Measurements from ENCODE around the gene PWP2. TPM values are rescaled to one million over a fixed set of nuclear protein-coding genes. Genes with fewer than 3 reads are reported as not detected.
"Not testable (repeated sequence)": the region's sequence is repeated elsewhere in the genome, so short reads cannot be mapped to it uniquely, and the experiment has no call there.

The PWP2 gene
- total and polyA plus RNA-seq, 2 donors (not counting 3 experiments of a cell fraction or from before 2014, with no cell fraction given), result 5.1 to 31.8 TPM

- POLR2A ChIA-PET; H4K20me1 ChIP-seq (replicated peaks; ENCODE audit: control insufficient read depth, extremely low read depth, insufficient read depth, low read length); H3K9me1 ChIP-seq (replicated peaks; ENCODE audit: control insufficient read depth, extremely low read depth, insufficient read depth, low read length); BruUV-seq (replicated peaks); FAIRE-seq; DNase-seq (ENCODE audit: low read depth, low spot score); H3K9ac ChIP-seq (replicated peaks; ENCODE audit: extremely low read depth, insufficient read depth, low read length); intact Hi-C loops (cut with micrococcal nuclease); CTCF ChIA-PET; H3K79me2 ChIP-seq (ENCODE audit: control insufficient read depth, insufficient read depth, low read length); H3K27ac ChIP-seq (ENCODE audit: insufficient read depth, low read depth, low read length); H3K4me2 ChIP-seq (ENCODE audit: insufficient read depth, low read length); H3K36me3 ChIP-seq (ENCODE audit: control insufficient read depth in 2 of 2, extremely low read depth in 1 of 2, insufficient read depth in 2 of 2, low read length in 2 of 2); H3K9me3 ChIP-seq (replicated peaks; ENCODE audit: control insufficient read depth, insufficient read depth, low read length); H3K4me1 ChIP-seq (ENCODE audit: control insufficient read depth, extremely low read depth, insufficient read depth, low read length); H3K27me3 ChIP-seq (ENCODE audit: control insufficient read depth in 2 of 2, insufficient read depth in 2 of 2, low read length in 2 of 2); dilution Hi-C loops (cut with MboI; ENCODE audit: extremely low pct_ligation_motif_present, low sequenced_read_pairs); H2AFZ ChIP-seq (ENCODE audit: low read depth, low read length); H3K4me3 ChIP-seq (replicated peaks in 1 of 3; ENCODE audit: insufficient read depth in 1 of 3, low read depth in 1 of 3, low read length in 3 of 3): not testable (repeated sequence)
Measured at GRCh38 chr21:44155994-44156380, 48.8 kb downstream of the PWP2 start.

DNA sequence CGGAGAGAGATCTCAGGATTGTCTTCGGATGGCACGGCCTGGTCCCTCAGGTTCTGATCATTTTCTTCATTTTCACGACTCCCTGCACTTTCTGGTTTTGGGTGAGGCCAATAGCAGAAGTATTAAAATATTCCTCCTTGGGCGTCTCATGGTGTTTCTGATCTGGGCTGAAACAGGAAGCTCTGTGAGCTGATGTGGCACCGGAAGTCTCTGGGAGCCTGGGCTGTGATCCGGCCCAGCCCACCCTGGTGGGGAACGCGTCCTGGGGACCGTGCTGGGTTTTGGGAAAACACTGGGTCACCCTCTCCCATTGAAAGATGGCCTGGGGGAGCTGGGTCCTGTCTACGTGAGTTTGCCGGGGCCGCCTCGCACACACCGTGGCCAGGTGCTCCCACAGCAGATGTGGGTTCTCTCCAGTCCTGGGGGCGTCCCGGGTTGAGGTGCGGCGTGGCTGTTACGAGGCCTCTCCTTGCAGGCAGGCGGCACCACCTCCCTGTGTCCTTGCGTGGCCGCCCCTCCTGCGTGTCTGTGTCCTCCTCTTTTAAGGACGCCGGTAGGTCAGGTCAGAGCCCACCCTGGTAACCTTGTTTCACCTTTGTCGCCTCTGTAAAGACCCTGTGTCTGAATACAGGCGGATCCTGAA is 50.4 kb downstream of the PWP2 start:
- DNase-seq (ENCODE audit: low read depth, low spot score); FAIRE-seq; H3K4me3 ChIP-seq (replicated peaks in 1 of 3; ENCODE audit: insufficient read depth in 1 of 3, low read depth in 1 of 3, low read length in 3 of 3); H3K9ac ChIP-seq (replicated peaks; ENCODE audit: extremely low read depth, insufficient read depth, low read length); H3K36me3 ChIP-seq (ENCODE audit: control insufficient read depth in 2 of 2, extremely low read depth in 1 of 2, insufficient read depth in 2 of 2, low read length in 2 of 2); CTCF ChIA-PET; BruUV-seq (replicated peaks); H4K20me1 ChIP-seq (replicated peaks; ENCODE audit: control insufficient read depth, extremely low read depth, insufficient read depth, low read length); H3K9me1 ChIP-seq (replicated peaks; ENCODE audit: control insufficient read depth, extremely low read depth, insufficient read depth, low read length); H3K79me2 ChIP-seq (ENCODE audit: control insufficient read depth, insufficient read depth, low read length); H3K27me3 ChIP-seq (ENCODE audit: control insufficient read depth in 2 of 2, insufficient read depth in 2 of 2, low read length in 2 of 2); H3K4me2 ChIP-seq (ENCODE audit: insufficient read depth, low read length); intact Hi-C loops (cut with micrococcal nuclease); POLR2A ChIA-PET; H2AFZ ChIP-seq (ENCODE audit: low read depth, low read length); H3K4me1 ChIP-seq (ENCODE audit: control insufficient read depth, extremely low read depth, insufficient read depth, low read length); dilution Hi-C loops (cut with MboI; ENCODE audit: extremely low pct_ligation_motif_present, low sequenced_read_pairs); H3K9me3 ChIP-seq (replicated peaks; ENCODE audit: control insufficient read depth, insufficient read depth, low read length); H3K27ac ChIP-seq (ENCODE audit: insufficient read depth, low read depth, low read length): not testable (repeated sequence)

DNA sequence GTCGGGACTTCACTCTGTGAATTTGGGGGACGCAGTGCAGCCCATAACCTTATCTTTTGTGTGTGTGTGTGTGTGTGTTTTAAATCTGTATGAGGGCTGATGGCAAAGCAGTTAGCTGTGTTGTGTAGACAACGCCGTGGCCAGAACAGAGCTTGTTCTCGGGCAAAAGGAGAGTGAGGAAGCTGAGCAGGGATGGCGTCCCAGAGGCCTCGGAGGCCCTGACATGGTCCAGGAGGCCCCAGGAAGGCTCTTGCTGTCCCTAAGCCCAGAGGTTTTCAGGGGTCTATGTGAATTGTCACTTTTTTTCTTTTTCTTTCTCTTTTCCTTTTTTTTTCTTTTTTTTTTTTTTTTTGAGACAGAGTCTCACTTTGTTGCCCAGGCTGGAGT is 50.9 kb downstream of the PWP2 start:
- H3K27me3 ChIP-seq (ENCODE audit: control insufficient read depth in 2 of 2, insufficient read depth in 2 of 2, low read length in 2 of 2); H3K9me3 ChIP-seq (replicated peaks; ENCODE audit: control insufficient read depth, insufficient read depth, low read length); H3K9me1 ChIP-seq (replicated peaks; ENCODE audit: control insufficient read depth, extremely low read depth, insufficient read depth, low read length); BruUV-seq (replicated peaks); H3K4me3 ChIP-seq (replicated peaks in 1 of 3; ENCODE audit: insufficient read depth in 1 of 3, low read depth in 1 of 3, low read length in 3 of 3); H3K4me2 ChIP-seq (ENCODE audit: insufficient read depth, low read length); H3K79me2 ChIP-seq (ENCODE audit: control insufficient read depth, insufficient read depth, low read length); H3K4me1 ChIP-seq (ENCODE audit: control insufficient read depth, extremely low read depth, insufficient read depth, low read length); FAIRE-seq; H2AFZ ChIP-seq (ENCODE audit: low read depth, low read length); POLR2A ChIA-PET; H4K20me1 ChIP-seq (replicated peaks; ENCODE audit: control insufficient read depth, extremely low read depth, insufficient read depth, low read length); CTCF ChIA-PET; H3K9ac ChIP-seq (replicated peaks; ENCODE audit: extremely low read depth, insufficient read depth, low read length); H3K27ac ChIP-seq (ENCODE audit: insufficient read depth, low read depth, low read length); DNase-seq (ENCODE audit: low read depth, low spot score); dilution Hi-C loops (cut with MboI; ENCODE audit: extremely low pct_ligation_motif_present, low sequenced_read_pairs); intact Hi-C loops (cut with micrococcal nuclease); H3K36me3 ChIP-seq (ENCODE audit: control insufficient read depth in 2 of 2, extremely low read depth in 1 of 2, insufficient read depth in 2 of 2, low read length in 2 of 2): not testable (repeated sequence)

DNA sequence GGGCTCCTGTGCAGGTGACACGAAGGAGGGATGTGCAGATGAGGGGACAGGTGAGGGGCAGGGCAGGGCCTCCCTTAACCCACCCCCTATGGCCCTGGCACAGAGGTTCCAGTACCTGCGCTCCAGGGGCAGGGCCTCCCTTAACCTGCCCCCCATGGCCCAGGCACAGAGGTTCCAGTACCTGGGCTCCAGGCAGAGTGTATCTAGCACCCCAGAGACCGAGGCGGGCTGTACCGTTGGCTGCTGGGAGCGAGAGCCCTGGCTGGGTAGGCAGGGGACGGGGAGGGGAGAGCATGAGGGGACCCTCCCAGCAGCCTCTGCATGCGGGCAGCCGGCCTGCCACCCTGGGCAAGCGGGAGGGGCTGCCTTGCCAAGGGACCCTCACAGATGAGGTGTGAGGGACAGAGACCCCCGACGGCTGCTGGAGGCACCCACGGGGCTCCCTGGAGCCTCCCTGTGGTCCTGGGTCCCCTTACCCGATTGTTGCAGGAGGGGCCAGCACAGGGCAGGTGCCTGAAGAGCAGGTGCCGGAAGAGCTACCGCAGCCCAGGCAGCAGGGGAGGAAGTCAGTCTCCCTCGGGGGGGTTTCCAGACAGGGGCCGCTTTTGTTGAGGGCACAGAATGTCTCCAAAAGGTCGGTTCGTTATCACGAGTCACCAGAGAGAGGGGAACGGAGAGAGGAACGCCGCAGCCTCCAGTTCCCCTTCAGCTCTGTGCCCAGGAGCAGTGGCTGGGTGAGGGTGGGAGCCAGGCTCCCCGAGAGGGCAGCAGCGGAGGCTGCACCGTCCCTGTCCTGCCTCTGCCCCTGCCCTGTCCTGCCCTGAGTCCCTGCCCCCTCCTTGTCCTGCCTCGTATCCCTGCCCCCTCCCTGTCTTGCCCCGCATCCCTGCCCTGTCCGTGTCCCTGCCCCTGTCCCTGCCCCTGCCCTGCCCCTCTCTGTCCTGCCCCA is 52.4 kb downstream of the PWP2 start:
- H3K36me3 ChIP-seq (ENCODE audit: control insufficient read depth in 2 of 2, extremely low read depth in 1 of 2, insufficient read depth in 2 of 2, low read length in 2 of 2); H3K27me3 ChIP-seq (ENCODE audit: control insufficient read depth in 2 of 2, insufficient read depth in 2 of 2, low read length in 2 of 2); H3K27ac ChIP-seq (ENCODE audit: insufficient read depth, low read depth, low read length); H3K79me2 ChIP-seq (ENCODE audit: control insufficient read depth, insufficient read depth, low read length); H3K4me1 ChIP-seq (ENCODE audit: control insufficient read depth, extremely low read depth, insufficient read depth, low read length); H3K9me1 ChIP-seq (replicated peaks; ENCODE audit: control insufficient read depth, extremely low read depth, insufficient read depth, low read length); H2AFZ ChIP-seq (ENCODE audit: low read depth, low read length); H3K4me3 ChIP-seq (replicated peaks in 1 of 3; ENCODE audit: insufficient read depth in 1 of 3, low read depth in 1 of 3, low read length in 3 of 3); H4K20me1 ChIP-seq (replicated peaks; ENCODE audit: control insufficient read depth, extremely low read depth, insufficient read depth, low read length); H3K9ac ChIP-seq (replicated peaks; ENCODE audit: extremely low read depth, insufficient read depth, low read length); CTCF ChIA-PET; dilution Hi-C loops (cut with MboI; ENCODE audit: extremely low pct_ligation_motif_present, low sequenced_read_pairs); H3K9me3 ChIP-seq (replicated peaks; ENCODE audit: control insufficient read depth, insufficient read depth, low read length); H3K4me2 ChIP-seq (ENCODE audit: insufficient read depth, low read length); BruUV-seq (replicated peaks); POLR2A ChIA-PET; intact Hi-C loops (cut with micrococcal nuclease); DNase-seq (ENCODE audit: low read depth, low spot score): not testable (repeated sequence)
- FAIRE-seq, result peak; percentile 49

Data from endothelial cell of umbilical vein (primary cell).